PC-9 (cell line): ENCODE results near the gene WDR20.

Experiments used
- CTCF ChIP-seq: fragments of 200-600 bp; sonication (generic); conservative IDR thresholded peaks from 2 replicates; pipeline ENCODE4 v1.6.1; 2017; ENCODE audit warnings: mixed run types, antibody characterized with exemption, mild to moderate bottlenecking, moderate library complexity
- EZH2 ChIP-seq: fragments of 200-600 bp; sonication (generic); IDR thresholded peaks from 2 replicates; pipeline ENCODE4 v1.8.0; 2017; ENCODE audit warnings: antibody characterized with exemption, low read depth

GRCh38 chr14:102223682-102224081 is 84.0 kb downstream of the WDR20 start:
- TF ChIP-seq CTCF, result no peak
- TF ChIP-seq EZH2, result no peak
